HepG2 (cell line): ENCODE measurements around the gene CDC14B. TPM values are rescaled to one million over a fixed set of nuclear protein-coding genes. Genes with fewer than 3 reads are reported as not detected.
A peak's percentile ranks its signal among the peaks of the same experiment; 100 is the strongest.

Experiments
- AKAP8 ChIP-seq: sonication (generic); formaldehyde crosslinking; IDR thresholded peaks from 2 replicates; pipeline ENCODE4 v1.5.1; 2020; ENCODE audit warnings: mild to moderate bottlenecking, missing genetic modification reagents
- CCDC6 ChIP-seq: sonication (generic); formaldehyde crosslinking; IDR thresholded peaks from 2 replicates; pipeline ENCODE4 v1.8.1; 2022; ENCODE audit warnings: mild to moderate bottlenecking, missing genetic modification reagents, moderate library complexity
- ETV5 ChIP-seq: IDR thresholded peaks from 2 replicates; pipeline ENCODE4 v1.6.1; 2018; ENCODE audit warnings: missing biosample characterization, missing genetic modification reagents, inconsistent platforms, borderline replicate concordance
- GTF3A ChIP-seq: sonication (generic); formaldehyde crosslinking; conservative IDR thresholded peaks from 2 replicates; pipeline ENCODE4 v1.4.0; 2020; ENCODE audit warnings: mild to moderate bottlenecking, missing genetic modification reagents
- KDM5B ChIP-seq: sonication (generic); formaldehyde crosslinking; IDR thresholded peaks from 2 replicates; pipeline ENCODE4 v1.4.0; 2020; ENCODE audit warnings: missing genetic modification reagents, mild to moderate bottlenecking, borderline replicate concordance
- MXD1 ChIP-seq: sonication (generic); formaldehyde crosslinking; IDR thresholded peaks from 2 replicates; pipeline ENCODE4 v1.4.0; 2020; ENCODE audit warnings: mild to moderate bottlenecking, missing genetic modification reagents
- PREB ChIP-seq: sonication (generic); formaldehyde crosslinking; IDR thresholded peaks from 2 replicates; pipeline ENCODE4 v1.4.0; 2020; ENCODE audit warnings: missing genetic modification reagents
- RNF219 ChIP-seq: sonication (generic); formaldehyde crosslinking; IDR thresholded peaks from 2 replicates; pipeline ENCODE4 v1.5.0; 2020; ENCODE audit warnings: mild to moderate bottlenecking, missing genetic modification reagents
- SP4 ChIP-seq: sonication (generic); formaldehyde crosslinking; IDR thresholded peaks from 2 replicates; pipeline ENCODE4 v1.8.1; 2023; ENCODE audit warnings: mild to moderate bottlenecking, missing genetic modification reagents
- TFDP1 ChIP-seq: IDR thresholded peaks from 2 replicates; pipeline ENCODE4 v1.6.1; 2016; ENCODE audit warnings: missing compliant biosample characterization, missing genetic modification reagents, borderline replicate concordance
- XRCC5 ChIP-seq: fragments of 200-400 bp; formaldehyde crosslinking; optimal IDR thresholded peaks from 2 replicates; pipeline ENCODE3; 2017; ENCODE audit warnings: mild to moderate bottlenecking, low read length
- ZBTB42 ChIP-seq: sonication (generic); formaldehyde crosslinking; IDR thresholded peaks from 2 replicates; pipeline ENCODE4 v1.5.0; 2020; ENCODE audit warnings: mild to moderate bottlenecking, missing genetic modification reagents
- ZFP82 ChIP-seq: sonication (generic); formaldehyde crosslinking; IDR thresholded peaks from 2 replicates; pipeline ENCODE4 v1.5.1; 2020; ENCODE audit warnings: mild to moderate bottlenecking, missing genetic modification reagents, borderline replicate concordance
- ZMYM4 ChIP-seq: sonication (generic); formaldehyde crosslinking; IDR thresholded peaks from 2 replicates; pipeline ENCODE4 v1.8.1; 2023; ENCODE audit warnings: mild to moderate bottlenecking, missing genetic modification reagents
- ZNF598 ChIP-seq: sonication (generic); formaldehyde crosslinking; IDR thresholded peaks from 2 replicates; pipeline ENCODE4 v1.5.1; 2020; ENCODE audit warnings: mild to moderate bottlenecking, missing genetic modification reagents, borderline replicate concordance
- ZNF777 ChIP-seq: sonication (generic); formaldehyde crosslinking; IDR thresholded peaks from 2 replicates; pipeline ENCODE4 v1.4.0; 2020; ENCODE audit warnings: missing genetic modification reagents
- polyA plus RNA-seq, 8 experiments: library from polyadenylated mRNA; depleted of rRNA in 3 of 8; stranded (reverse) in 7 of 8; unstranded in 1 of 8; fragments of >200 nt; fragmentation: Illumina TruSeq in 4 of 8; extraction: Trizol in 4 of 8; gene quantifications; 2 replicates each; pipeline versions ENCODE4 v1.2.1 to v1.2.3, GENCODE V29; 2011 to 2016; ENCODE audit warnings: low read depth in 4 of 8, missing spikeins in 1 of 8, mixed read lengths in 1 of 8; ENCODE audit not compliant: insufficient read depth in 1 of 8
- total RNA-seq, 5 experiments: library from RNA; depleted of rRNA; stranded (reverse); fragments of >200 nt; fragmentation: Illumina TruSeq; extraction: Trizol; gene quantifications; 2 replicates each; pipeline ENCODE4 v1.2.3, GENCODE V29; 2016; ENCODE audit warnings: low read depth in 1 of 5
- TF ChIP-seq, protein P1 (sequence below): sonication (generic); formaldehyde crosslinking; IDR thresholded peaks from 2 replicates; pipeline ENCODE4 v1.8.1; 2023; ENCODE audit warnings: mild to moderate bottlenecking, missing genetic modification reagents
- TF ChIP-seq, protein P2 (sequence below): IDR thresholded peaks from 2 replicates; pipeline ENCODE4 v1.6.1; 2016; ENCODE audit warnings: missing biosample characterization, missing genetic modification reagents, low read depth
- TF ChIP-seq, protein P3 (sequence below): sonication (generic); formaldehyde crosslinking; IDR thresholded peaks from 2 replicates; pipeline ENCODE4 v1.4.0; 2020; ENCODE audit warnings: missing genetic modification reagents

Gene CDC14B
- total and polyA plus RNA-seq, 2 of the 13 experiments (the other 11 are each of a cell fraction or from before 2014, with no cell fraction given): 25.8 to 33.3 TPM

- TF ChIP-seq ZFP82 (CRISPR knock-in tag): no peak
- no peak for TF ChIP-seq RNF219 (CRISPR knock-in tag)
- no peak for TF ChIP-seq PREB (CRISPR knock-in tag)
- 0 out of 2 replicates have a peak, but pooled peaks have one; percentile 46 for TF ChIP-seq CCDC6 (CRISPR knock-in tag)
- TF ChIP-seq, protein P1, sequence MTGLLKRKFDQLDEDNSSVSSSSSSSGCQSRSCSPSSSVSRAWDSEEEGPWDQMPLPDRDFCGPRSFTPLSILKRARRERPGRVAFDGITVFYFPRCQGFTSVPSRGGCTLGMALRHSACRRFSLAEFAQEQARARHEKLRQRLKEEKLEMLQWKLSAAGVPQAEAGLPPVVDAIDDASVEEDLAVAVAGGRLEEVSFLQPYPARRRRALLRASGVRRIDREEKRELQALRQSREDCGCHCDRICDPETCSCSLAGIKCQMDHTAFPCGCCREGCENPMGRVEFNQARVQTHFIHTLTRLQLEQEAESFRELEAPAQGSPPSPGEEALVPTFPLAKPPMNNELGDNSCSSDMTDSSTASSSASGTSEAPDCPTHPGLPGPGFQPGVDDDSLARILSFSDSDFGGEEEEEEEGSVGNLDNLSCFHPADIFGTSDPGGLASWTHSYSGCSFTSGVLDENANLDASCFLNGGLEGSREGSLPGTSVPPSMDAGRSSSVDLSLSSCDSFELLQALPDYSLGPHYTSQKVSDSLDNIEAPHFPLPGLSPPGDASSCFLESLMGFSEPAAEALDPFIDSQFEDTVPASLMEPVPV (CRISPR knock-in tag): 0 out of 2 replicates have a peak, but pooled peaks have one; percentile 7
- no peak for TF ChIP-seq MXD1 (CRISPR knock-in tag)
- peak; percentile 34; the same call in 1 of the 2 replicates for TF ChIP-seq TFDP1 (CRISPR knock-in tag)
- no peak for TF ChIP-seq KDM5B
- peak; percentile 38; the same call in 1 of the 2 replicates for TF ChIP-seq ZMYM4 (CRISPR knock-in tag)
- TF ChIP-seq, protein P2, sequence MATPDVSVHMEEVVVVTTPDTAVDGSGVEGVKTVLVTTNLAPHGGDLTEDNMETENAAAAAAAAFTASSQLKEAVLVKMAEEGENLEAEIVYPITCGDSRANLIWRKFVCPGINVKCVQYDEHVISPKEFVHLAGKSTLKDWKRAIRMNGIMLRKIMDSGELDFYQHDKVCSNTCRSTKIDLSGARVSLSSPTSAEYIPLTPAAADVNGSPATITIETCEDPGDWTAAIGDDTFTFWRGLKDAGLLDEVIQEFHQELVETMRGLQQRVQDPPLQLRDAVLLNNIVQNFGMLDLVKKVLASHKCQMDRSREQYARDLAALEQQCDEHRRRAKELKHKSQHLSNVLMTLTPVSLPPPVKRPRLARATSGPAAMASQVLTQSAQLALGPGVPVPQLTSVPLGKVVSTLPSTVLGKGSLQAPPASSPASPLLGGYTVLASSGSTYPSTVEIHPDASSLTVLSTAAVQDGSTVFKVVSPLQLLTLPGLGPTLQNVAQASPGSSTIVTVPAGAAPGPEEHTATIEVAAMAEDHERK (CRISPR knock-in tag): no peak
- TF ChIP-seq, protein P3, sequence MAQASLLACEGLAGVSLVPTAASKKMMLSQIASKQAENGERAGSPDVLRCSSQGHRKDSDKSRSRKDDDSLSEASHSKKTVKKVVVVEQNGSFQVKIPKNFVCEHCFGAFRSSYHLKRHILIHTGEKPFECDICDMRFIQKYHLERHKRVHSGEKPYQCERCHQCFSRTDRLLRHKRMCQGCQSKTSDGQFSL (CRISPR knock-in tag): no peak
- TF ChIP-seq AKAP8: no peak
- peak; percentile 83 for TF ChIP-seq ZNF777
- TF ChIP-seq GTF3A: no peak
- 0 out of 2 replicates have a peak, but pooled peaks have one; percentile 10 for TF ChIP-seq ETV5 (CRISPR knock-in tag)
- no peak for TF ChIP-seq XRCC5
- TF ChIP-seq SP4 (CRISPR knock-in tag): no peak
- no peak for TF ChIP-seq ZBTB42 (CRISPR knock-in tag)
- no peak for TF ChIP-seq ZNF598 (CRISPR knock-in tag)
These were observed 35.0 kb upstream of the CDC14B start (continued) for GRCh38 chr9:96654450-96655197.
